Smooth muscle cell (in vitro differentiated cells): ENCODE results near the gene RASSF3. TPM values are rescaled to one million over a fixed set of nuclear protein-coding genes. Genes with fewer than 3 reads are reported as not detected.
"Not testable (repeated sequence)": the region's sequence is repeated elsewhere in the genome, so short reads cannot be mapped to it uniquely, and the experiment has no call there.

Source experiments
- DNase-seq: peaks from one replicate; lab custom pipeline; 2025; ENCODE audit not compliant: unreplicated experiment; lab: John Stamatoyannopoulos, UW
- H2AFZ ChIP-seq: fragments of 200-600 bp; sonication (generic); 2 replicates; pipeline ENCODE4 v1.6.0; 2016; ENCODE audit warnings: antibody characterized with exemption, low read depth, mild to moderate bottlenecking
- H3F3A ChIP-seq: fragments of 200-600 bp; sonication (generic); 2 replicates; pipeline ENCODE4 v1.6.0; 2017; ENCODE audit warnings: antibody characterized with exemption, low read depth
- H3K27ac ChIP-seq: fragments of 200-600 bp; sonication (generic); 2 replicates; pipeline ENCODE4 v1.5.1; 2016; ENCODE audit warnings: low read depth, mild to moderate bottlenecking
- H3K27me3 ChIP-seq: fragments of 200-600 bp; sonication (generic); 2 replicates; pipeline ENCODE4 v1.6.1; 2016; ENCODE audit warnings: low read depth, mild to moderate bottlenecking
- H3K36me3 ChIP-seq: fragments of 200-600 bp; sonication (generic); 2 replicates; pipeline ENCODE4 v1.5.1; 2016; ENCODE audit warnings: low read depth
- H3K4me1 ChIP-seq: fragments of 200-600 bp; sonication (generic); 2 replicates; pipeline ENCODE4 v1.5.1; 2016; ENCODE audit warnings: low read depth
- H3K4me2 ChIP-seq: fragments of 200-600 bp; sonication (generic); 2 replicates; pipeline ENCODE4 v1.6.0; 2016; ENCODE audit warnings: mild to moderate bottlenecking
- H3K4me3 ChIP-seq: fragments of 200-600 bp; sonication (generic); 2 replicates; pipeline ENCODE4 v1.5.1; 2016; ENCODE audit warnings: mild to moderate bottlenecking
- H3K79me2 ChIP-seq: fragments of 200-600 bp; sonication (generic); 2 replicates; pipeline ENCODE4 v1.6.0; 2016; ENCODE audit warnings: low read depth, mild to moderate bottlenecking
- H3K9ac ChIP-seq: fragments of 200-600 bp; sonication (generic); 2 replicates; pipeline ENCODE4 v1.6.0; 2016; ENCODE audit warnings: low read depth
- H3K9me3 ChIP-seq: fragments of 200-600 bp; sonication (generic); replicated peaks from 2 replicates; pipeline ENCODE4 v1.5.1; 2016; ENCODE audit warnings: low read depth
- H4K20me1 ChIP-seq: fragments of 200-600 bp; sonication (generic); 2 replicates; pipeline ENCODE4 v1.6.0; 2016; ENCODE audit warnings: low read depth
- CTCF ChIP-seq: fragments of 200-600 bp; sonication (generic); IDR thresholded peaks from 2 replicates; pipeline ENCODE4 v1.5.1; 2017; ENCODE audit warnings: borderline replicate concordance, mild to moderate bottlenecking, antibody characterized with exemption; ENCODE audit not compliant: insufficient read depth, poor library complexity, severe bottlenecking
- WGBS: methylation state at CpG from one replicate; pipeline ENCODE4 v1.1.7; 2016; ENCODE audit warnings: low lambda C conversion rate; 5-methylcytosine and 5-hydroxymethylcytosine counted together
- polyA plus RNA-seq: library from polyadenylated mRNA; unstranded; fragments of >200 nt; fragmentation: Nextera tagmentation; extraction: Ambion mirVana; gene quantifications from 2 replicates; pipeline ENCODE4 v1.2.1, GENCODE V29; 2016
- total RNA-seq: library from RNA; depleted of rRNA; stranded (reverse); fragments of >200 nt; gene quantifications from 2 replicates; pipeline ENCODE4 v1.2.3, GENCODE V29; 2014

The RASSF3 gene
- total and polyA plus RNA-seq, 2 experiments from 2014 or later, result 1.2 to 5.6 TPM

GRCh38 chr12:64611341-64612284 is 1.3 kb downstream of the RASSF3 start:
- peak; percentile 32 for DNase-seq
- 3% methylated on average over 31 of the region's 31 CpGs for WGBS
- peaks cover 42% of the 10 kb centered on the region for H3K79me2 ChIP-seq

GRCh38 chr12:64612843-64613242 is 2.5 kb downstream of the RASSF3 start:
- no peaks in the 10 kb centered on the region for H3K27me3 ChIP-seq
- H3K36me3 ChIP-seq, result no peaks in the 10 kb centered on the region
- no peak for DNase-seq
- peaks cover 3% of the 10 kb centered on the region for H4K20me1 ChIP-seq
- peaks cover 54% of the 10 kb centered on the region for H3K79me2 ChIP-seq
- H3K4me2 ChIP-seq, result no peak overlapping the region
- no peak overlapping the region for H3K4me3 ChIP-seq
- no peaks in the 10 kb centered on the region for H3K9me3 ChIP-seq
- TF ChIP-seq CTCF, result no peak
- peaks cover 23% of the 10 kb centered on the region for H3F3A ChIP-seq
- no peak overlapping the region for H2AFZ ChIP-seq
- H3K9ac ChIP-seq, result no peak overlapping the region
- 54% methylated on average over 4 of the region's 4 CpGs for WGBS
- peaks cover 7% of the 10 kb centered on the region for H3K4me1 ChIP-seq
- no peak overlapping the region for H3K27ac ChIP-seq

More at GRCh38 chr12:64611341-64612284, 1.3 kb downstream of the RASSF3 start:
- H3K4me1 ChIP-seq, result peaks cover 7% of the 10 kb centered on the region
- H3K4me2 ChIP-seq, result peak overlapping the region; percentile 99
- no peaks in the 10 kb centered on the region for H3K9me3 ChIP-seq
- peak overlapping the region; percentile 27 for H3K27ac ChIP-seq
- TF ChIP-seq CTCF, result no peak
- peaks cover 23% of the 10 kb centered on the region for H3F3A ChIP-seq
- peaks cover 3% of the 10 kb centered on the region for H4K20me1 ChIP-seq
- H3K9ac ChIP-seq, result peak overlapping the region; percentile 51
- peak overlapping the region; percentile 91 for H3K4me3 ChIP-seq
- H3K36me3 ChIP-seq, result no peaks in the 10 kb centered on the region
- peak overlapping the region; percentile 90 for H2AFZ ChIP-seq
- no peaks in the 10 kb centered on the region for H3K27me3 ChIP-seq

- H3K27me3 ChIP-seq, H3K4me1 ChIP-seq, DNase-seq, H3K4me2 ChIP-seq, H3K36me3 ChIP-seq, H3K4me3 ChIP-seq, H3K9ac ChIP-seq, H3K9me3 ChIP-seq, H3K27ac ChIP-seq, H2AFZ ChIP-seq, H4K20me1 ChIP-seq: not testable (repeated sequence)
- H3K79me2 ChIP-seq, result peaks cover 64% of the 10 kb centered on the region
- 93% methylated on average over 18 of the region's 19 CpGs for WGBS
- H3F3A ChIP-seq, result peaks cover 17% of the 10 kb centered on the region
These were observed 3.6 kb downstream of the RASSF3 start for GRCh38 chr12:64613775-64614398.

GRCh38 chr12:64616201-64616600 is 5.9 kb downstream of the RASSF3 start:
- H4K20me1 ChIP-seq, result peaks cover 3% of the 10 kb centered on the region
- no peak for DNase-seq
- no peak overlapping the region for H3K9ac ChIP-seq
- H3K27me3 ChIP-seq, result no peaks in the 10 kb centered on the region
- no peak overlapping the region for H3K4me3 ChIP-seq
- peaks cover 3% of the 10 kb centered on the region for H3K4me1 ChIP-seq
- no peak overlapping the region for H2AFZ ChIP-seq
- no peak for TF ChIP-seq CTCF
- no peak overlapping the region for H3K27ac ChIP-seq
- H3K4me2 ChIP-seq, result no peak overlapping the region
- H3F3A ChIP-seq, result peaks cover 2% of the 10 kb centered on the region
- H3K79me2 ChIP-seq, result peaks cover 76% of the 10 kb centered on the region
- no peaks in the 10 kb centered on the region for H3K9me3 ChIP-seq
- no peaks in the 10 kb centered on the region for H3K36me3 ChIP-seq
- 71% methylated on average over 3 of the region's 3 CpGs for WGBS
